Occipital lobe (tissue), 2 donors: ENCODE measurements around the gene CTNNA2. TPM values are rescaled to one million over a fixed set of nuclear protein-coding genes. Genes with fewer than 3 reads are reported as not detected.

ENCODE experiments used
- DNase-seq: peaks from one replicate; lab custom pipeline; 2025; lab: John Stamatoyannopoulos, UW
- total RNA-seq: library from RNA; depleted of rRNA; stranded (reverse); fragments of >200 nt; gene quantifications from one replicate; pipeline ENCODE4 v1.2.3, GENCODE V29; 2014

CTNNA2 gene
- total RNA-seq, 1 donor from 2014 or later = 261 TPM

- no peak for DNase-seq
Observed at GRCh38 chr2:79611448-79612016, 98.7 kb downstream of the CTNNA2 start.

- DNase-seq = no peak
Observed at GRCh38 chr2:79612999-79613398, 100.1 kb downstream of the CTNNA2 start.

- no peak for DNase-seq
Observed at GRCh38 chr2:79619442-79619841, 106.6 kb downstream of the CTNNA2 start.

- no peak for DNase-seq
Observed at GRCh38 chr2:79619976-79620375, 107.1 kb downstream of the CTNNA2 start.

DNA sequence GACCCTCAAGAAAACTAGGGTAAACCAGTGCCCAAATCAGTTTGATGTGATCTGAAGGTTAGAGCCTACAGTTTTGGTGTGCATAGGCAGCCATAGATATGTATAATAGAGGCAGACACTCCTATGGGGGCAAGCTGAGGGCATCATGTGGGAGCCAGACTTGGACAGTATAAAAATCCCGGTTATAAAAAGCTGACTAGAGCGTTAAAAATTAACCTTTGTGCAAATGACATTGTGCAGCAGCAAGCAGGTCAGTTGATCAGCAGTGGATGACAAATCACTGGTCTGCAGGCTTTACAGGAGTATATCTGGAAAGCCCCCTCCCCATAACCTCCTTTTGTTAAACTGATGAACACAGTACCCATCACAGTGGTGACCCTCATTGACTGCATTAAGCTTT is 107.8 kb downstream of the CTNNA2 start:
- no peak for DNase-seq

GRCh38 chr2:79621252-79621651 is 108.4 kb downstream of the CTNNA2 start:
- DNase-seq = no peak

- no peak for DNase-seq
Observed at GRCh38 chr2:79621755-79622154, 108.9 kb downstream of the CTNNA2 start.

DNA sequence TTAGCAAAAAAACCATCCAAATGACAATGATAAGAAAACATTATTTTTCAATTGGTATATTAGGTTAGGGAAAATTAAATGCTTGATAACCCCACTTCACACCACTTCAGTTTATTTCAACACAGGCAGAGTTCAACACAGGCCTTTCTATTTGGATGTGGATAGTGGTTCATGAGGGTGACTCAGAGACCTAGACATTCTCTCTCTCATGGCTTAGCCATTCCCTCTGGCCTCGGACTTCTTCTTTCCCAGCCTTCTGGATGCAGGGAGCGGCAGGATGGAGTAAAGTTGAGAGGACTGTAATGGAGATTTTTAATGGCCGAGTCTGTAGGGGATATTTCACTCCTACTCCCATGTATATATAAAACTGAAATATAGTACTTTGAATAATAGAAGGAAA is 109.7 kb downstream of the CTNNA2 start:
- no peak for DNase-seq

DNA sequence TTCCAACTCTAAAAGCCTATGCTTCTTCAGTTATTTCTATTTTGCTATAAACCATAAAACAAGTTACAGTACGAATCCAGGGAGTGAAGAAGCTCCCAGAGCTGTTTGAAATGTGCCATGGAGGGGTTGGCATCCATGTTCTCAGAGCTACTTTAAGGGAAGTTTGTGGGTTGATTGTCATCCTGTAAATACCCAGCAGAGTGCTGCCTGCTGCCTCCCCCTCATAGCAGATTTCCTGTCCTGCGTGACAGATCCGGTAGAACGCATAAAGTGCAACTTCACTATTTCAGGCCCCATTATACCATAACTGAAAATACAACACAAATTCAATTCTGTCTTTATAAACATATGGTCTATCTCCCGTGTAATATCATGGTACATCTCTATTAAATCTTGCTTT is 114.4 kb downstream of the CTNNA2 start:
- DNase-seq = no peak

- no peak for DNase-seq
Observed at GRCh38 chr2:79630060-79630459, 117.2 kb downstream of the CTNNA2 start.

DNA sequence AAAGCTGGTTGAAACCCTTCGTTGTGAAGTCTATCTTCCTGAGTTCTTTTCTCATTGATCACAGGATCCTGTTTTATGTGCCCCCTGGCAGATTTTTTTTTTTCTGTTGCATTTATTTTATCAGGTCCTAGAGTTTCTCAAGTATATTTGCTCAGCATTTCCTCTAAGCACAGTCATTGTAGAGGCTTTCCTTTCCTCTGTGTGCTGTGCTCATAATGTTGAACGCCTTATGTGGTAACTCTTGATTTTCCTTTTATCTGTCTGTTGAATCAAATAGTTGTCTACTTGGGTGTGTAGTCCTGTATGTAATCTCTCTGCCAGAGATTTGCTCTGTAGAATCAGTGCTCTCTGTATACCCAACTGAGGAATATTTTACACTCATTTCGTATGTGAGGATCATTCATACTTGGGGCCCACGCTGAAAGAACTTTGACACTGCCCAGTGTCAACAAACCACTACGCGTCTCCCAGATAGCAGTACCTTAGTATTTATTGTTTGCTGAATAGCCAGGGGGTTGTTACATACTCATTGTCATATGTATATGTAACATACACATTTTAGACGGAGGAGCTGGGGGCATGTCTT is 118.2 kb downstream of the CTNNA2 start:
- no peak for DNase-seq

DNA sequence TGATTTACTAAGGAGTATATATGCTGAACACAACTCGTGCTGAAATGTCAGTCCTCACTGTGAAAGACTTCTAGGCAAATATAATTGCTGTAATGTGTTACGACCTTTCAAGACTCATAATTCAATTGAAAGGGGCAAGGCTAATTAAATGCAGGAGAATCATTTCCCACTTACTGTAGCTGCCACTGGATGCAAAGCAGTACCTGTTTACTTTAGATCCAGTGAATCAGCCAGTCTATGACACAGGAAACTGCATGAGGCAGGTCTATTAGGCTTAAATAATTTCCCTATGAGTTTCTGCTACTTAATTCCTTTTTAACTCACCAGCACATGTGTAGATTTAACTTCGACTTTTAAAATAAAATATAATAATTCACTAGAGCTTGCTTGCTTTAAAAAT is 125.6 kb downstream of the CTNNA2 start:
- no peak for DNase-seq

DNA sequence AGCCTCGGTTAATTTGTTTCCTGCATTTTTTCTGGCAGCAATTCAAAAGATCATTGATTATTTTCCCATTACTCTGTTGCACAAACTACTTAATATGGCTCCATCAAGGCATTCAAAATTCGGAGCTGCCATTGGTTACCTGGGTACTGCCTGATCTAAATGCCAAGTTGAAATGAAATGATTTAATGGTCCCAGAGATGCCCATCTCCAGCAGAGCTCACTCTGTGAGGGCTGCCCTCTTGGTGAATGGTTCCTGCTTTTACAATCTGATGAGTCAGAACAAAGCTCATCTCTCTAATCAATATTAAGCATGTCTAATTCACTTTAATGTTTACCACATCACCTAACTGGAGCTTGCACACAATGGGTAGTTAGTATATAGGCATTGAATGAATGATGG is 126.1 kb downstream of the CTNNA2 start:
- no peak for DNase-seq

DNA sequence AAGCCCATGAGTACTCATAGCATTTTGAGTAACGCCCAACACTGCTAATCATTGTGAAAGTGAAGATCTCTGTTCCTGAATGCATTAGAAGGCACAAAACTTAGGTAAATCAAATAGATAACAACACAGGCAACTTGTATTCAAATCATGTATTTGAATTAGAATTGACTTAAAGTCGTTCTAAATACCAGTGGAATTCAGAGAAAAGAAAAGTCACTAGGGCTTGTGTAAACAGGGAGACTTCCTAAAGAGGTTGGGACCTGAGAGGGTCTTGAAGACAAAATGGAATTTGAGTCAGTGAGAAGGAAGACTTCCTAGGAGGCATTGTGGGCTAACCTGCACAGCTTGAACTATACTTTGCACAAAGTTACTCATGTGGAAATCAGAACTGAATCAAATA is 127.2 kb downstream of the CTNNA2 start:
- DNase-seq = no peak

DNA sequence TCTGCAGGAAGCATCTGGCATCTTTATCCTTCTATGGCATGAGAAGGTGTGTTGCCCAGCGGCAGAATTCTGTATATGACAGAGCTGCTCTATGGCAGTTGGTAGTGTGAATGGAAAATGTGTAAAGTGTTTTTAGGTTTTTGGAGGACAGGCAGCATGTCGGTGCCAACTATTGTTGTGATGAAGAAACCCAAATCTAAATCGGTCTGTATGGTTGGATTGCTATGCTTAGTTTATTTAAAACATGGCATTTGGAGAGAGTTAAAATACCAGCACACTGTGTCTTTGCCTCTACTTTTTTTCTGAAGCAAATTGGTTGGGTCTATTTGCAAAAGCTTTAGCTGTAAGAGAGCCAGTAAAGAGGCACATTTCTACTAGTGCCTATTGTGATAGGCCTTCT is 136.7 kb downstream of the CTNNA2 start:
- no peak for DNase-seq

DNA sequence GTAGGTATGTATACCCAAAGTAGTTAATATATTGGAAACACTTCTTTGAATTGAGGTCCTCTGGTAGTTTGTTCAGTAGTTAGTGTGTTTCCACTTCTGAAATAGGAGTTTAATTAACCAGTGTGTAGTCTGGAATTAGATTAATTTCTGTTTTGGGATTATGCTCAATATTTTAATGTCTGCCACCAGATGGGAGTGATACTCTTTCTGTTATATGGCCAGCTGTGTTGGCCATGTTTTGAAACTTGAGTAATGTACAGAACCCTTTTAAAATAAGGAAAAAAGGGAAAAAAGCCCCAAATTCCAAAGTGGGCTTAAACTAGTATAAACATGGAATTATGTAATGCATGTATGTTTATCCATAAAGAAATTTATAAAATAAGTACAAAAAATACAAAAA is 147.7 kb downstream of the CTNNA2 start:
- DNase-seq = no peak

DNA sequence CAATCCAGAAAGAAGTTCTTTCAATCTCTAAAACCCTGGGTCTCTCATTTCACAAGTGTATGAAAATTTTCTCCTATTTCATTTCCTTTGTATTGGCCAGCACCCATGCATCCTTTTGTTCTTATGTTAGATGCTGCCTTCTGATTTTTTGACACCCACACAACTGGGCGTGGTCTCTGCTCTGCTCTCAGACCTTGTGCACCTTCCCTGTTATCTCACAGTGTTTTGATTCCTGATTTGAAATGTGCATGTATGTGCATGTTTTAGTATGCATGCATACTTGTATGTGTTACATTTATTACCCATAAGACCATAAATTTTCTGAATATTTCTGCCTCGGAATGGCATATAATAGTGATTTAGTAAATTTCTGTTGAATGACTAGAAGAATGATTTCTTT is 152.2 kb downstream of the CTNNA2 start:
- DNase-seq = no peak

- DNase-seq = no peak
Observed at GRCh38 chr2:79666430-79666829, 153.6 kb downstream of the CTNNA2 start.

GRCh38 chr2:79669714-79670113 is 156.9 kb downstream of the CTNNA2 start:
- no peak for DNase-seq

DNA sequence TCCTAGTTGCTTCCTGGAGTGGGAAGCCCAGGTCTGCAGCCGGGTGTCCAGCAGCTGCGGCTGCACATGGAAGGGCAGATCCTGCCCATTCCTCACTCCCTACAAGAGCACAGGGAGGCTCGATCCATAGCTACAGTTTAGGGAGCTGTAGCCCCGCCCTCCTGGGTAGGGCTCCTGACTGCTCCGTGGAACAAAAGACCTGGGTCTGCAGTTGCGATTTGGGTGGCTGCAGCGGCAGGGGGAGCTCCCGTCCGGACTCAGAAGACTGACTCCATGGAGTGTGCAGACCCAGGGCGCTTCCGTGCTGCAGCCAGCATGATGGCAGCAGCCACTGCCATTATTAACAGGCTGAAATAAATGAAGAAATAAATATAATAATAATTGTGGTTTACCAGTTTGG is 157.3 kb downstream of the CTNNA2 start:
- no peak for DNase-seq

- DNase-seq = no peak
Observed at GRCh38 chr2:79686884-79687283, 174.0 kb downstream of the CTNNA2 start.

- DNase-seq = no peak
Observed at GRCh38 chr2:79695248-79695647, 182.4 kb downstream of the CTNNA2 start.

DNA sequence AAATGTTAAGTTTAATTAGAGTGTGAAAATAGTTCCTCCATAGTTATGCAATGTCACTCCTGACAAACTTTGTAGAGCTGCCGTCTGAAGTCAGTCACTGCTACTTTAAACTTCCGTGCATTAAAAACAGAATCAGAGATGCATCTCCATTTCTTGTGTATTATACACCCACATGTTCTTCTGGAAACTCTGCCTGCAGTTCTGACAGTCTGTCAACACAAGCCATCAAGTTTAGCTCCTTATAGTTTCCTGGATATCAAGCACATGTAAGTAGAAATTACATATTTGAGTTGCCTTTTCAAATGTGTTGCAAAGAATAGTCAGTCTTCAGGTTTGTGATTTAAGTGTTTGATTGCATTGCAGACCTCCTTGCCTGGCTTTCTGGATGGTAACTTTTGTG is 184.3 kb downstream of the CTNNA2 start:
- no peak for DNase-seq

GRCh38 chr2:79700651-79701050 is 187.8 kb downstream of the CTNNA2 start:
- no peak for DNase-seq
